K562 (cell line): ENCODE data around the gene PAQR8. TPM values are rescaled to one million over a fixed set of nuclear protein-coding genes. Genes with fewer than 3 reads are reported as not detected.
A peak's percentile ranks its signal among the peaks of the same experiment; 100 is the strongest.

Experiments
- ATAC-seq: fragments of 200-7000 bp; cut with Tn5 transposase; 3 replicates; pipeline ENCODE4 v1.9.1; 2020; ENCODE audit warnings: moderate library complexity
- BruUV-seq: library from RNA; stranded (reverse); fragments of 400-500 nt; replicated peaks from 2 replicates; lab custom pipeline; 2021; lab: Mats Ljungman, UMichigan
- CTCF ChIA-PET: fragments of 300-600 bp; formaldehyde crosslinking; extraction: SDS; loops from one replicate; lab custom pipeline; 2021; ENCODE audit warnings: low intra/inter-chr PET ratio; lab: Yijun Ruan, JAX
- POLR2A ChIA-PET: fragments of 300-600, 350-650 bp; sonication (Branson Sonifier 250); formaldehyde crosslinking; extraction: SDS; loops from one replicate; lab custom pipeline; 2021; ENCODE audit warnings: antibody characterized with exemption, inconsistent platforms; lab: Yijun Ruan, JAX
- DNase-seq, 4 experiments: peaks; one replicate each; pipeline versions ENCODE4 v3.0.0 to v3.0.0-alpha.2; 2011 to 2018; ENCODE audit warnings: low spot score in 3 of 4, mixed read lengths in 3 of 4; ENCODE audit errors: extremely low read depth in 1 of 4
- FAIRE-seq: peaks from 2 replicates; lab custom pipeline; 2011; peaks lifted over from hg19 to GRCh38; lab: Jason Lieb, UNC
- H2AFZ ChIP-seq: 2 replicates; pipeline ENCODE4 v1.6.0; 2011; ENCODE audit warnings: low read depth, low read length, control low read depth, inconsistent platforms
- H3K27ac ChIP-seq: fragments of 200-600 bp; 3 replicates; pipeline ENCODE4 v1.8.0; 2011; ENCODE audit warnings: low read depth, mild to moderate bottlenecking, control low read depth, inconsistent platforms, low read length, moderate library complexity, mixed read lengths; ENCODE audit errors: extremely low read depth
- H3K27me3 ChIP-seq, 2 experiments: fragments of 300-600 bp in 1 of 2; 2 replicates in 1 of 2; 3 replicates in 1 of 2; pipeline versions ENCODE4 v1.6.0 to v1.8.0; 2011; ENCODE audit warnings: inconsistent platforms in 2 of 2, low read length in 2 of 2, mild to moderate bottlenecking in 1 of 2, mixed read lengths in 1 of 2, moderate library complexity in 1 of 2; ENCODE audit not compliant: control insufficient read depth in 2 of 2, insufficient read depth in 2 of 2
- H3K36me3 ChIP-seq: fragments of 300-600 bp; 3 replicates; pipeline ENCODE4 v1.8.0; 2011; ENCODE audit warnings: mild to moderate bottlenecking, low read length, inconsistent platforms; ENCODE audit not compliant: control insufficient read depth, insufficient read depth
- H3K4me1 ChIP-seq, 2 experiments: fragments of 200-600 bp in 1 of 2; replicated peaks in 1 of 2; 2 replicates in 1 of 2; 3 replicates in 1 of 2; pipeline versions ENCODE4 v1.5.1 to v1.8.0; 2011; ENCODE audit warnings: inconsistent platforms in 2 of 2, low read length in 2 of 2, mild to moderate bottlenecking in 1 of 2, mixed read lengths in 1 of 2, moderate library complexity in 1 of 2; ENCODE audit not compliant: control insufficient read depth in 2 of 2, insufficient read depth in 2 of 2
- H3K4me2 ChIP-seq: 2 replicates; pipeline ENCODE4 v1.6.1; 2011; ENCODE audit warnings: low read length, control low read depth, inconsistent platforms, mixed read lengths; ENCODE audit not compliant: insufficient read depth
- H3K4me3 ChIP-seq: fragments of 200-600 bp; sonication (generic), shearing (Covaris generic); 2 replicates; pipeline ENCODE4 v1.5.1; 2016; ENCODE audit warnings: control low read depth, inconsistent platforms
- H3K79me2 ChIP-seq: fragments of 200-600 bp; 3 replicates; pipeline ENCODE4 v1.8.0; 2011; ENCODE audit warnings: low read length, inconsistent platforms; ENCODE audit not compliant: control insufficient read depth, insufficient read depth
- H3K9ac ChIP-seq, 2 experiments: 2 replicates each; pipeline versions ENCODE4 v1.6.0 to v1.6.1; 2011; ENCODE audit warnings: low read depth in 2 of 2, low read length in 2 of 2, control low read depth in 1 of 2, inconsistent platforms in 1 of 2, mild to moderate bottlenecking in 1 of 2, mixed read lengths in 1 of 2; ENCODE audit not compliant: insufficient read depth in 1 of 2
- H3K9me1 ChIP-seq: one replicate; pipeline ENCODE4 v1.6.0; 2011; ENCODE audit warnings: inconsistent platforms, mild to moderate bottlenecking, low read length, moderate library complexity; ENCODE audit not compliant: control insufficient read depth, insufficient read depth
- H3K9me3 ChIP-seq: replicated peaks from 2 replicates; pipeline ENCODE4 v1.5.1; 2011; ENCODE audit warnings: low read depth, low read length, inconsistent platforms; ENCODE audit not compliant: control insufficient read depth, insufficient read depth
- H4K20me1 ChIP-seq: replicated peaks from 2 replicates; pipeline ENCODE4 v1.6.1; 2011; ENCODE audit warnings: low read length, inconsistent platforms, mixed read lengths; ENCODE audit not compliant: control insufficient read depth, insufficient read depth
- EZH2 ChIP-seq: IDR thresholded peaks from 2 replicates; pipeline ENCODE4 v1.6.1; 2012; ENCODE audit warnings: low read depth, mild to moderate bottlenecking, inconsistent platforms, low read length, borderline replicate concordance
- HDAC1 ChIP-seq, 2 experiments: fragments of 450-650 bp; IDR thresholded peaks; 2 replicates each; pipeline ENCODE4 v1.6.1; 2016 to 2017; ENCODE audit warnings: inconsistent platforms in 1 of 2, mild to moderate bottlenecking in 1 of 2, moderate library complexity in 1 of 2
- JUN ChIP-seq, 2 experiments: sonication (generic) in 1 of 2; formaldehyde crosslinking in 1 of 2; IDR thresholded peaks; 2 replicates each; pipeline versions ENCODE4 v1.6.1 to v1.8.0; 2012 to 2022; ENCODE audit warnings: borderline replicate concordance in 2 of 2, mild to moderate bottlenecking in 2 of 2, improper control_type of control experiment in 1 of 2, low read depth in 1 of 2, low read length in 1 of 2, missing genetic modification reagents in 1 of 2
- MYC ChIP-seq, 2 experiments: fragments of 250-450 bp in 1 of 2; sonication (Bioruptor Pico) in 1 of 2; IDR thresholded peaks; 2 replicates each; pipeline versions ENCODE4 v1.5.1 to v1.6.1; 2012 to 2021; ENCODE audit warnings: low read depth in 2 of 2, borderline replicate concordance in 1 of 2, improper control_type of control experiment in 1 of 2, low read length in 1 of 2, mild to moderate bottlenecking in 1 of 2, moderate library complexity in 1 of 2
- SRSF3 ChIP-seq: fragments of 200-400 bp; formaldehyde crosslinking; IDR thresholded peaks from 2 replicates; pipeline ENCODE4 v1.6.1; 2016; ENCODE audit warnings: mild to moderate bottlenecking, low read length, moderate library complexity; ENCODE audit not compliant: insufficient read depth
- TSC22D4 ChIP-seq: fragments of 450-650 bp; IDR thresholded peaks from 2 replicates; pipeline ENCODE4 v1.6.1; 2016; ENCODE audit warnings: missing genetic modification characterization, missing biosample characterization, control low read depth
- ZNF384 ChIP-seq: IDR thresholded peaks from 2 replicates; pipeline ENCODE4 v1.6.1; 2012; ENCODE audit warnings: low read depth, low read length, improper control_type of control experiment
- WGBS: fragments of 100-300 bp; shearing (Covaris generic); methylation state at CpG from one replicate; pipeline ENCODE4 v1.1.6; 2016; ENCODE audit warnings: low coverage, mixed read lengths; ENCODE audit not compliant: insufficient coverage; ENCODE audit errors: missing lambda C conversion rate; 5-methylcytosine and 5-hydroxymethylcytosine counted together
- in situ Hi-C: fragments of 300-500 bp; cut with MboI; formaldehyde crosslinking; loops from 4 replicates; pipeline ENCODE4 v1.15.0; 2018; ENCODE audit warnings: inconsistent platforms, mixed read lengths
- intact Hi-C: fragments of 100-400 bp; cut with micrococcal nuclease; formaldehyde crosslinking; loops from 2 replicates; pipeline ENCODE4 v1.14.2; 2022
- polyA plus RNA-seq, 8 experiments: library from polyadenylated mRNA; depleted of rRNA in 4 of 8; stranded (reverse) in 5 of 8; unstranded in 3 of 8; fragments of >200 nt; fragmentation: Nextera tagmentation in 2 of 8; fragmentation: Illumina TruSeq in 1 of 8; extraction: Ambion mirVana in 2 of 8; extraction: Trizol in 1 of 8; gene quantifications; 2 replicates each; pipeline versions ENCODE4 v1.2.1 to v1.2.3, GENCODE V29; 2011 to 2014; ENCODE audit warnings: inconsistent platforms in 1 of 8, missing spikeins in 1 of 8
- total RNA-seq, 7 experiments: library from RNA; depleted of rRNA in 6 of 7; stranded (reverse); fragments of >200 nt in 6 of 7; fragmentation: Illumina TruSeq in 2 of 7; extraction: Trizol in 2 of 7; gene quantifications; 2 replicates each; pipeline versions ENCODE4 v1.2.1 to v1.2.3, GENCODE V29; 2011 to 2021; ENCODE audit warnings: low replicate concordance in 1 of 7
- TF ChIP-seq, protein P1 (sequence below), 2 experiments: fragments of 250-450 bp in 1 of 2; fragments of 450-650 bp in 1 of 2; sonication (Bioruptor Pico) in 1 of 2; IDR thresholded peaks; 2 replicates each; pipeline versions ENCODE4 v1.6.1 to v1.8.0; 2016 to 2021; ENCODE audit warnings: mild to moderate bottlenecking in 2 of 2, moderate library complexity in 2 of 2, missing compliant biosample characterization in 1 of 2, missing genetic modification characterization in 1 of 2
- TF ChIP-seq, protein P2 (sequence below), 2 experiments: fragments of 450-650 bp in 1 of 2; sonication (generic) in 1 of 2; formaldehyde crosslinking in 1 of 2; IDR thresholded peaks in 1 of 2; conservative IDR thresholded peaks in 1 of 2; 2 replicates each; pipeline versions ENCODE4 v1.6.1 to v1.8.1; 2016 to 2023; ENCODE audit warnings: mild to moderate bottlenecking in 2 of 2, moderate library complexity in 2 of 2, inconsistent platforms in 1 of 2, missing genetic modification reagents in 1 of 2
- TF ChIP-seq, protein P3 (sequence below): fragments of 450-650 bp; IDR thresholded peaks from 2 replicates; pipeline ENCODE4 v1.6.1; 2017; ENCODE audit warnings: antibody characterized with exemption
- TF ChIP-seq, protein P4 (sequence below), 2 experiments: fragments of 450-650 bp; IDR thresholded peaks; 2 replicates each; pipeline ENCODE4 v1.6.1; 2018; ENCODE audit warnings: mild to moderate bottlenecking in 2 of 2, low read depth in 1 of 2; ENCODE audit not compliant: partially characterized antibody in 2 of 2

PAQR8 gene
- total and polyA plus RNA-seq, 9 of the 15 experiments (the other 6 are each of a cell fraction or from before 2014, with no cell fraction given): 1.4 to 10.2 (median 3.5) TPM

DNA sequence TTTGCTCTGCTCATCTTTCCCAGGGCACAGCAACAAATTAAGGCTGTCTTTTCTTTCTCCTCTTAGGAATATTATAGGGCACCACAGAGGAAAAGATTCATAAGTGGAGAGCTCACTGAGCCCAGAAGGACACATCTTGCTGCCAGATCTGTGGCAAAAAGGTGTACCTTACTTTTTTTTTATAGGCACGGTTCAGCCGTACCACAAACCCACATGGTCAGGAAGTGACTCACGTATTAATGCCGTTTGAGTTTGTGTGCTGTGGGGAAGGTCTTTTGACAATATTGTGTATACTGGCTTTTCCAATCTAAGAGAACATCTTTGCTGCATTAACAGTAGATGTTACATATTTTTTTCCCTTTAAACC, 28.4 kb downstream of the PAQR8 start:
- H3K27me3 ChIP-seq: no peaks in the 10 kb centered on the region
- no peaks in the 10 kb centered on the region for H3K9me1 ChIP-seq
- ChIA-PET CTCF (no interaction called here), POLR2A (interaction anchor here (0.9 to 2.0 kb wide), 3 partner anchors 9 to 31 kb away, joined by 3 to 5 read pairs (median 3); no protein-coding TSS in a partner anchor)
- ATAC-seq (peak; percentile 80), DNase-seq (peak; percentile 47 to 75 (median 58)), FAIRE-seq (peak; percentile 77)
- WGBS: 0% methylated on average over 4 of the region's 4 CpGs
- H3K9me3 ChIP-seq: 0 out of 2 replicates have a peak, but pooled peaks cover 2% of the 10 kb centered on the region
- peak overlapping the region in 1 of 2 experiments; percentile 59; a peak in 2 of 4 replicates for H3K9ac ChIP-seq
- H3K4me3 ChIP-seq: 0 out of 2 replicates have a peak overlapping the region, but pooled peaks have one; percentile 2
- no TSS peak for BruUV-seq
- H2AFZ ChIP-seq: peak overlapping the region; percentile 73
- H3K79me2 ChIP-seq: no peaks in the 10 kb centered on the region
- H3K4me2 ChIP-seq: peak overlapping the region; percentile 67
- intact Hi-C loops (loop anchor here (2.0 kb wide), 1 partner anchor 106 kb away; the partner anchor contains the start of gene MCM3), in situ Hi-C loops (loop anchor here (5.0 kb wide), 1 partner anchor 98 kb away; no protein-coding TSS in a partner anchor)
- no peaks in the 10 kb centered on the region for H4K20me1 ChIP-seq
- peak overlapping the region; percentile 75 for H3K27ac ChIP-seq
- H3K4me1 ChIP-seq: peaks cover 11 to 37% of the 10 kb centered on the region in 2 experiments; a peak in 4 of 5 replicates
- H3K36me3 ChIP-seq: no peaks in the 10 kb centered on the region
- TF ChIP-seq, protein P1, sequence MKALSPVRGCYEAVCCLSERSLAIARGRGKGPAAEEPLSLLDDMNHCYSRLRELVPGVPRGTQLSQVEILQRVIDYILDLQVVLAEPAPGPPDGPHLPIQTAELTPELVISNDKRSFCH (CRISPR knock-in tag; IDR thresholded peaks at IDR 0.05): no peak
- TF ChIP-seq, protein P1 (tag; IDR thresholded peaks at IDR 0.05): no peak
- TF ChIP-seq HDAC1 (IDR thresholded peaks at IDR 0.05) (no peak), JUN (IDR thresholded peaks at IDR 0.05; ENCODE audit: borderline replicate concordance, low read depth, low read length) (peak; percentile 60), JUN (CRISPR knock-in tag; IDR thresholded peaks at IDR 0.05; ENCODE audit: borderline replicate concordance) (no peak), ZNF384 (peak; percentile 92), TSC22D4 (tag) (no peak), SRSF3 (no peak), MYC (IDR thresholded peaks at IDR 0.05; ENCODE audit: low read depth, low read length) (peak; percentile 57), MYC (CRISPR knock-in tag; IDR thresholded peaks at IDR 0.05; ENCODE audit: borderline replicate concordance, low read depth) (no peak), EZH2 (no peak)
- TF ChIP-seq, protein P2, sequence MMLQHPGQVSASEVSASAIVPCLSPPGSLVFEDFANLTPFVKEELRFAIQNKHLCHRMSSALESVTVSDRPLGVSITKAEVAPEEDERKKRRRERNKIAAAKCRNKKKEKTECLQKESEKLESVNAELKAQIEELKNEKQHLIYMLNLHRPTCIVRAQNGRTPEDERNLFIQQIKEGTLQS (IDR thresholded peaks at IDR 0.05): peak; percentile 66
- TF ChIP-seq, protein P2 (CRISPR knock-in tag; conservative IDR thresholded peaks at IDR 0.05): no peak
- TF ChIP-seq, protein P3, sequence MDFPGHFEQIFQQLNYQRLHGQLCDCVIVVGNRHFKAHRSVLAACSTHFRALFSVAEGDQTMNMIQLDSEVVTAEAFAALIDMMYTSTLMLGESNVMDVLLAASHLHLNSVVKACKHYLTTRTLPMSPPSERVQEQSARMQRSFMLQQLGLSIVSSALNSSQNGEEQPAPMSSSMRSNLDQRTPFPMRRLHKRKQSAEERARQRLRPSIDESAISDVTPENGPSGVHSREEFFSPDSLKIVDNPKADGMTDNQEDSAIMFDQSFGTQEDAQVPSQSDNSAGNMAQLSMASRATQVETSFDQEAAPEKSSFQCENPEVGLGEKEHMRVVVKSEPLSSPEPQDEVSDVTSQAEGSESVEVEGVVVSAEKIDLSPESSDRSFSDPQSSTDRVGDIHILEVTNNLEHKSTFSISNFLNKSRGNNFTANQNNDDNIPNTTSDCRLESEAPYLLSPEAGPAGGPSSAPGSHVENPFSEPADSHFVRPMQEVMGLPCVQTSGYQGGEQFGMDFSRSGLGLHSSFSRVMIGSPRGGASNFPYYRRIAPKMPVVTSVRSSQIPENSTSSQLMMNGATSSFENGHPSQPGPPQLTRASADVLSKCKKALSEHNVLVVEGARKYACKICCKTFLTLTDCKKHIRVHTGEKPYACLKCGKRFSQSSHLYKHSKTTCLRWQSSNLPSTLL: no peak
- TF ChIP-seq, protein P4, sequence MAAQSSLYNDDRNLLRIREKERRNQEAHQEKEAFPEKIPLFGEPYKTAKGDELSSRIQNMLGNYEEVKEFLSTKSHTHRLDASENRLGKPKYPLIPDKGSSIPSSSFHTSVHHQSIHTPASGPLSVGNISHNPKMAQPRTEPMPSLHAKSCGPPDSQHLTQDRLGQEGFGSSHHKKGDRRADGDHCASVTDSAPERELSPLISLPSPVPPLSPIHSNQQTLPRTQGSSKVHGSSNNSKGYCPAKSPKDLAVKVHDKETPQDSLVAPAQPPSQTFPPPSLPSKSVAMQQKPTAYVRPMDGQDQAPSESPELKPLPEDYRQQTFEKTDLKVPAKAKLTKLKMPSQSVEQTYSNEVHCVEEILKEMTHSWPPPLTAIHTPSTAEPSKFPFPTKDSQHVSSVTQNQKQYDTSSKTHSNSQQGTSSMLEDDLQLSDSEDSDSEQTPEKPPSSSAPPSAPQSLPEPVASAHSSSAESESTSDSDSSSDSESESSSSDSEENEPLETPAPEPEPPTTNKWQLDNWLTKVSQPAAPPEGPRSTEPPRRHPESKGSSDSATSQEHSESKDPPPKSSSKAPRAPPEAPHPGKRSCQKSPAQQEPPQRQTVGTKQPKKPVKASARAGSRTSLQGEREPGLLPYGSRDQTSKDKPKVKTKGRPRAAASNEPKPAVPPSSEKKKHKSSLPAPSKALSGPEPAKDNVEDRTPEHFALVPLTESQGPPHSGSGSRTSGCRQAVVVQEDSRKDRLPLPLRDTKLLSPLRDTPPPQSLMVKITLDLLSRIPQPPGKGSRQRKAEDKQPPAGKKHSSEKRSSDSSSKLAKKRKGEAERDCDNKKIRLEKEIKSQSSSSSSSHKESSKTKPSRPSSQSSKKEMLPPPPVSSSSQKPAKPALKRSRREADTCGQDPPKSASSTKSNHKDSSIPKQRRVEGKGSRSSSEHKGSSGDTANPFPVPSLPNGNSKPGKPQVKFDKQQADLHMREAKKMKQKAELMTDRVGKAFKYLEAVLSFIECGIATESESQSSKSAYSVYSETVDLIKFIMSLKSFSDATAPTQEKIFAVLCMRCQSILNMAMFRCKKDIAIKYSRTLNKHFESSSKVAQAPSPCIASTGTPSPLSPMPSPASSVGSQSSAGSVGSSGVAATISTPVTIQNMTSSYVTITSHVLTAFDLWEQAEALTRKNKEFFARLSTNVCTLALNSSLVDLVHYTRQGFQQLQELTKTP (IDR thresholded peaks at IDR 0.05; ENCODE audit: low read depth in 1 of 2, partially characterized antibody in 2 of 2): peak in 1 of 2 experiments; percentile 38
